HG03432 (cell line): ENCODE measurements around the gene GTPBP1.

Experiments used
- ATAC-seq: cut with Tn5 transposase; IDR thresholded peaks from one replicate; pipeline ENCODE4 v1.9.1; 2021; ENCODE audit warnings: mild to moderate bottlenecking, moderate library complexity; ENCODE audit not compliant: unreplicated experiment

The GTPBP1 gene

GRCh38 chr22:38756711-38757463, 51.1 kb downstream of the GTPBP1 start:
- no peak for ATAC-seq

GRCh38 chr22:38757464-38757757, 51.7 kb downstream of the GTPBP1 start:
- ATAC-seq: no peak

- no peak for ATAC-seq
Measured at GRCh38 chr22:38758276-38758945, 52.7 kb downstream of the GTPBP1 start.

GRCh38 chr22:38759005-38759404, 53.3 kb downstream of the GTPBP1 start:
- no peak for ATAC-seq

GRCh38 chr22:38760477-38761201, 54.9 kb downstream of the GTPBP1 start:
- ATAC-seq: no peak

- ATAC-seq: no peak
Measured at GRCh38 chr22:38761202-38762162, 55.7 kb downstream of the GTPBP1 start.

- ATAC-seq: no peak
Measured at GRCh38 chr22:38762551-38762983, 56.8 kb downstream of the GTPBP1 start.

- no peak for ATAC-seq
Measured at GRCh38 chr22:38766076-38766777, 60.5 kb downstream of the GTPBP1 start.

GRCh38 chr22:38767313-38767712, 61.6 kb downstream of the GTPBP1 start:
- ATAC-seq: no peak

GRCh38 chr22:38768036-38768435, 62.3 kb downstream of the GTPBP1 start:
- ATAC-seq: no peak

GRCh38 chr22:38770257-38770949, 64.7 kb downstream of the GTPBP1 start:
- no peak for ATAC-seq

GRCh38 chr22:38772623-38772873, 66.8 kb downstream of the GTPBP1 start:
- ATAC-seq: no peak

GRCh38 chr22:38773363-38773946, 67.7 kb downstream of the GTPBP1 start:
- no peak for ATAC-seq

GRCh38 chr22:38774496-38775166, 68.9 kb downstream of the GTPBP1 start:
- ATAC-seq: no peak

- ATAC-seq: no peak
Measured at GRCh38 chr22:38775656-38776055, 69.9 kb downstream of the GTPBP1 start.

GRCh38 chr22:38776086-38776485, 70.3 kb downstream of the GTPBP1 start:
- no peak for ATAC-seq

- ATAC-seq: no peak
Measured at GRCh38 chr22:38777087-38777671, 71.4 kb downstream of the GTPBP1 start.

- ATAC-seq: no peak
Measured at GRCh38 chr22:38781033-38781432, 75.3 kb downstream of the GTPBP1 start.
